ENCODE data around the gene LRRC72.

DNA sequence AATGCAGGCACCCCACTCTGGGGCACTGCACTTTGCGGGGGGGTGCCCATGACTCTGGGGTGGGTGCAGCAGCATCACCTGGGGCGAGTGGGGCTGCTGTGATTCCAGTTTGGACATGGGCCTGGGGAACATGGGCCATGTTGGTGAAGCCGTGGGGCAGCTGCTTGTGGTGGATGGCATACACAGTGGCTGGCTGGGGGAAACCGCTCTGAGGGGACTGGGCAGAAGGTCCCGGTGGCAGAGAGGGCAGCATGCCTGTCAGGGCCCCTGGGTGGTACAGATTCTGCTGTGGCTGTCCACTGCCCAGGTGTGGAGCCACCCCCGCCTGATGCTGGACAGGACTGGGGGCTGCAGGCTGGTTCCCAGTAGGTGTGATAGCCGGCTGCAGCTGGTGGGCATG is 57.2 kb downstream of the LRRC72 start:
- TF ChIP-seq EP300 (IDR thresholded peaks at IDR 0.05) = no peak
- TF ChIP-seq, protein P1, sequence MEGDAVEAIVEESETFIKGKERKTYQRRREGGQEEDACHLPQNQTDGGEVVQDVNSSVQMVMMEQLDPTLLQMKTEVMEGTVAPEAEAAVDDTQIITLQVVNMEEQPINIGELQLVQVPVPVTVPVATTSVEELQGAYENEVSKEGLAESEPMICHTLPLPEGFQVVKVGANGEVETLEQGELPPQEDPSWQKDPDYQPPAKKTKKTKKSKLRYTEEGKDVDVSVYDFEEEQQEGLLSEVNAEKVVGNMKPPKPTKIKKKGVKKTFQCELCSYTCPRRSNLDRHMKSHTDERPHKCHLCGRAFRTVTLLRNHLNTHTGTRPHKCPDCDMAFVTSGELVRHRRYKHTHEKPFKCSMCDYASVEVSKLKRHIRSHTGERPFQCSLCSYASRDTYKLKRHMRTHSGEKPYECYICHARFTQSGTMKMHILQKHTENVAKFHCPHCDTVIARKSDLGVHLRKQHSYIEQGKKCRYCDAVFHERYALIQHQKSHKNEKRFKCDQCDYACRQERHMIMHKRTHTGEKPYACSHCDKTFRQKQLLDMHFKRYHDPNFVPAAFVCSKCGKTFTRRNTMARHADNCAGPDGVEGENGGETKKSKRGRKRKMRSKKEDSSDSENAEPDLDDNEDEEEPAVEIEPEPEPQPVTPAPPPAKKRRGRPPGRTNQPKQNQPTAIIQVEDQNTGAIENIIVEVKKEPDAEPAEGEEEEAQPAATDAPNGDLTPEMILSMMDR (IDR thresholded peaks at IDR 0.05) = no peak

Data from suprapubic skin (tissue), 3 donors.